Subcutaneous abdominal adipose tissue (tissue), 5 donors: Measurements from ENCODE around the gene UBAP2L.
A peak's percentile ranks its signal among the peaks of the same experiment; 100 is the strongest.
"Not testable (repeated sequence)": the region's sequence is repeated elsewhere in the genome, so short reads cannot be mapped to it uniquely, and the experiment has no call there.

Experiments
- H3K27ac ChIP-seq: one replicate; pipeline ENCODE4 v1.7.0; 2013; ENCODE audit warnings: low read depth, mild to moderate bottlenecking, inconsistent platforms, low read length, moderate library complexity
- H3K27me3 ChIP-seq, 5 donors: one replicate each; pipeline ENCODE4 v1.7.0; 2013; ENCODE audit warnings: low read length in 5 of 5, inconsistent platforms in 1 of 5; ENCODE audit not compliant: control insufficient read depth in 5 of 5, insufficient read depth in 4 of 5
- H3K36me3 ChIP-seq, 5 donors: one replicate each; pipeline ENCODE4 v1.7.0; 2013; ENCODE audit warnings: low read length in 5 of 5; ENCODE audit not compliant: control insufficient read depth in 5 of 5, insufficient read depth in 5 of 5
- H3K4me1 ChIP-seq, 5 donors: one replicate each; pipeline ENCODE4 v1.7.0; 2013; ENCODE audit warnings: low read length in 5 of 5, mild to moderate bottlenecking in 3 of 5, moderate library complexity in 1 of 5; ENCODE audit not compliant: control insufficient read depth in 5 of 5, insufficient read depth in 5 of 5
- H3K4me3 ChIP-seq, 5 donors: one replicate each; pipeline ENCODE4 v1.7.0; 2013; ENCODE audit warnings: low read length in 5 of 5, low read depth in 1 of 5
- H3K9ac ChIP-seq, 5 donors: one replicate each; pipeline ENCODE4 v1.7.0; 2013; ENCODE audit warnings: low read length in 5 of 5, mild to moderate bottlenecking in 4 of 5, moderate library complexity in 3 of 5
- H3K9me3 ChIP-seq, 5 donors: one replicate each; pipeline ENCODE4 v1.7.0; 2013; ENCODE audit warnings: low read length in 5 of 5; ENCODE audit not compliant: control insufficient read depth in 5 of 5
- donor health status: healthy.
- donor health status: healthy.
- donor health status: healthy.
- donor health status: healthy.
- donor health status: healthy.

Gene UBAP2L

DNA sequence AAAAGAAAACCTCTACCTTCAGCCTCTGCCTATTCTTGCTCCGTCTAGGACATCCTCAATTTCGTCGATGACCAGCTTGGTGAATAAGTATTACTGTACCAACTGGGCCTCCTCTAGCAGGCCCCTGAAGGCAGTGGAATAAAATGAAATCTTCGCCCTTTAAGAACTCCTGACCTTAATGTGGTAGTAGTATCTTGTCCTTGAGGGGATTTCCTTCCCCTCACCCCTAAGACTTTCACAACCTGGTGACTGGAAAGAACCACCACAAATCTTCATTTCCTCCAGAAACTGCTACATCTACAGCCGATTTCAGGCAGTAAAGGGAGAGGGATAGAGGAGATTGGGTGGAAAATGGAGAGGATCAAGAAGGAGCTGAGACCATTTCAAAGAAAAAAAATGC is 50.1 kb downstream of the UBAP2L start:
- peaks cover 5 to 22% (median 18%) of the 10 kb centered on the region in 5 donors for H3K4me1 ChIP-seq
- no peak overlapping the region for H3K27ac ChIP-seq
- no peaks in the 10 kb centered on the region for H3K27me3 ChIP-seq
- H3K9ac ChIP-seq, result no peak overlapping the region
- H3K4me3 ChIP-seq, result no peak overlapping the region
- H3K9me3 ChIP-seq, result no peaks in the 10 kb centered on the region
- H3K36me3 ChIP-seq, result peaks cover 17 to 62% (median 53%) of the 10 kb centered on the region in 5 donors

DNA sequence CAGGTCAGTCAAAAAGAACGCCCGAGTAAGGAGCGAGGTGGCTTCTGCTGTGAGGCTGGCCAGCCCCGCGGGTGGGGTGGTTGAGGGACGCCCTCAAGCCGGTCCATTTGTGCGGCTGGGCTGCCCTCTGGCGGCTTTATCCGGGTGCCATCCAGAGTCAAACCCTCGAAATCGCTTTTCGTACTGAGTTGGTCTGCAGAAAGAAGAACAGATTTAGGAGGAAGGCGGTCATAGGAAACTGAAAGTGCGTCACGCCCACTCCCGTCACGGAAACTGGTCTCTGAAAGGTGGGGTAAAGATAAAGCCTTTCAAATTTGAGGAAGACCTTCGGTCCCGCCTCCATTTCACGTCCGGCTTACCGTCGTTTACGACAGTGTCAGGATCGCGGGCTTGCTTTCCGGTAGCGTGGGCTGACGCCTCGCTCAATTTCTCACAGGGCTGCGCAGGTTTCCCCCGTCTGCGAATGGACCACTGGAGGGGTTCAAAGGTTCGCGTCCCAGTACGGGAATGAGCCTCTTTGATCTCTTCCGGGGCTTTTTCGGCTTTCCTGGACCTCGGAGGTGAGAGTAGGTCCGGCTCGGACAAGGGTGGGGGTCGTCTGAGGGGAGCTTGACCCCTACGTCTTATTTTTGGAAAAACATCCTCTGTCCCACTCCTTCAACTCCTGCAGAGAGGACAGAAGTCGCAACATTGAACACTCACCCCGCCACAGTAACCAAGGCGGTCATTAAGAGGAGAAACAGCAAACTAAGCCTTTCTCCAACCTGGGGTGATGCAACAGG is 51.7 kb downstream of the UBAP2L start, which contains the start of gene HAX1:
TSS of gene HAX1 (plus strand) at position 413 of the 782 bp plus-strand sequence. CDS start at position 508, 95 bp downstream.
- H3K36me3 ChIP-seq, result peaks cover 13 to 53% (median 41%) of the 10 kb centered on the region in 5 donors
- peak within 1 kb of the TSS; percentile 86 to 93 (median 91) for H3K9ac ChIP-seq
- H3K4me1 ChIP-seq, result peaks cover 5 to 22% (median 18%) of the 10 kb centered on the region in 5 donors
- H3K9me3 ChIP-seq, result no peaks in the 10 kb centered on the region
- peak within 1 kb of the TSS; percentile 87 for H3K27ac ChIP-seq
- H3K27me3 ChIP-seq, result no peaks in the 10 kb centered on the region
- H3K4me3 ChIP-seq, result peak within 1 kb of the TSS; percentile 87 to 96 (median 93)

DNA sequence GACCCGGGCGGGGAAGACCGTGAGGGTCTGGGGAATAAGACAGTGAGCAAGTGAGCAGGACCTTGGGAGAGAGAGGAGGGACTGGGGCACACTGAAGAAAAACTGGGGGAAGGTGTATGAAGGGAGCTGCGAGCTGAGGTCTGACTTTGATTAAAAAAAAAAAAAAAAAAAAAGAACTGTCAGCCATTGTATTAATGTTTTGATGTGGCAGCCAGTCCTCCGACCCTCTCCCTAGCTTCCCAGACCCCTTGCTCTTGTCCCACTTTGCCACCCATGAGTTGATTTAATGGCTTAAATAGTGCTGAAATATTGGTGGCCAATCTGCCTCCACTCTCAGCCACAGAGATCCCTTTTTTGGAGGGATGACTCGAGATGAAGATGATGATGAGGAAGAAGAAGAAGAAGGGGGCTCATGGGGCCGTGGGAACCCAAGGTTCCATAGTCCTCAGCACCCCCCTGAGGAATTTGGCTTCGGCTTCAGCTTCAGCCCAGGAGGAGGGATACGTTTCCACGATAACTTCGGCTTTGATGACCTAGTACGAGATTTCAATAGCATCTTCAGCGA is 52.3 kb downstream of the UBAP2L start:
- peak overlapping the region; percentile 87 for H3K27ac ChIP-seq
- H3K36me3 ChIP-seq, result peaks cover 13 to 51% (median 41%) of the 10 kb centered on the region in 5 donors
- H3K27me3 ChIP-seq, result no peaks in the 10 kb centered on the region
- peak overlapping the region; percentile 87 to 96 (median 93) for H3K4me3 ChIP-seq
- peaks cover 5 to 22% (median 18%) of the 10 kb centered on the region in 5 donors for H3K4me1 ChIP-seq
- no peaks in the 10 kb centered on the region for H3K9me3 ChIP-seq
- peak overlapping the region; percentile 86 to 93 (median 91) for H3K9ac ChIP-seq

DNA sequence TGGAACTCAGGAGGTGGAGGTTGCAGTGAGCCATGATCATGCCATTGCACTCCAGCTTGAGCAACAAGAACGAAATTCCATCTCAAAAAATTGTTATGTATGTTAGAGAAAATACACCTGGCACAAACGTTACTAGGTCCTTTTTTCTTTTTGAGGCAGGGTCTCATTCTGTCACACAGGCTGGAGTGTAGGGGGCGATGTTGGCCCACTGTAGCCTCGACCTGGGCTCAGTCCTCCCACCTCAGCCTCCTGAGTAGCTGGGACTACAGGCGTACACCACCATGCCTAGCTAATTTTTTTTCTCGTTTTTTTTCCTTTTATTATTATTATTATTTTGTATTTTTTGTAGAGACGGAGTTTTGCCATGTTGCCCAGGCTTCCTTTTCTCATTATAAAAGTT is 56.0 kb downstream of the UBAP2L start:
- Histone ChIP-seq H3K9me3 (no peaks in the 10 kb centered on the region), H3K27me3 (no peaks in the 10 kb centered on the region), H3K4me3 (no peak overlapping the region), H3K27ac (no peak overlapping the region), H3K36me3 (peaks cover 7 to 23% (median 17%) of the 10 kb centered on the region in 5 donors), H3K9ac (no peak overlapping the region), H3K4me1 (peaks cover 5 to 19% (median 18%) of the 10 kb centered on the region in 5 donors)

GRCh38 chr1:154287591-154287990 is 66.8 kb downstream of the UBAP2L start:
- H3K27ac ChIP-seq, H3K9ac ChIP-seq, H3K36me3 ChIP-seq, H3K27me3 ChIP-seq, H3K9me3 ChIP-seq, H3K4me3 ChIP-seq, H3K4me1 ChIP-seq: not testable (repeated sequence)

DNA sequence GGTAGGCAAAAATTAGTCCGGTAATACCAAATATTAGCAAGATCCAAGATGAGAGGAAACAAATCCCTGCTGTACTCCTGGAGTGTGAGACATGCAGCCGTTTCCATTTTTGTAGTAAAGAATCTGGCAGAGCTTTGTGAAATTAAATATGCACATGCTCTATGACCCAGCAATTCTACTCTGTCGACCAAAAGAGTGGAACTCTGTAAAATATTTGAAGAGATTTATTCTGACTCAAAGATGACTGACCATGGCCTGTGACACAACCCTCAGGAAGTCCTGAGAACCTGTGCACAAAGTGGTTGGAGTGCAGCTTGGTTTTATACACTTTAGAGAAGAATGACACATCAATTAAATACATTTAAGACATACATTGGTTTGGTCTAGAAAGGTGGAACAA is 67.9 kb downstream of the UBAP2L start:
- Histone ChIP-seq H3K4me3 (no peak overlapping the region), H3K4me1 (no peaks in the 10 kb centered on the region), H3K27me3 (no peaks in the 10 kb centered on the region), H3K9me3 (peaks cover 0 to 2% (median 0%) of the 10 kb centered on the region in 5 donors), H3K27ac (no peak overlapping the region), H3K9ac (no peak overlapping the region), H3K36me3 (no peaks in the 10 kb centered on the region)

GRCh38 chr1:154290921-154291320 is 70.2 kb downstream of the UBAP2L start:
- H3K9me3 ChIP-seq, result peaks cover 0 to 18% (median 13%) of the 10 kb centered on the region in 5 donors

DNA sequence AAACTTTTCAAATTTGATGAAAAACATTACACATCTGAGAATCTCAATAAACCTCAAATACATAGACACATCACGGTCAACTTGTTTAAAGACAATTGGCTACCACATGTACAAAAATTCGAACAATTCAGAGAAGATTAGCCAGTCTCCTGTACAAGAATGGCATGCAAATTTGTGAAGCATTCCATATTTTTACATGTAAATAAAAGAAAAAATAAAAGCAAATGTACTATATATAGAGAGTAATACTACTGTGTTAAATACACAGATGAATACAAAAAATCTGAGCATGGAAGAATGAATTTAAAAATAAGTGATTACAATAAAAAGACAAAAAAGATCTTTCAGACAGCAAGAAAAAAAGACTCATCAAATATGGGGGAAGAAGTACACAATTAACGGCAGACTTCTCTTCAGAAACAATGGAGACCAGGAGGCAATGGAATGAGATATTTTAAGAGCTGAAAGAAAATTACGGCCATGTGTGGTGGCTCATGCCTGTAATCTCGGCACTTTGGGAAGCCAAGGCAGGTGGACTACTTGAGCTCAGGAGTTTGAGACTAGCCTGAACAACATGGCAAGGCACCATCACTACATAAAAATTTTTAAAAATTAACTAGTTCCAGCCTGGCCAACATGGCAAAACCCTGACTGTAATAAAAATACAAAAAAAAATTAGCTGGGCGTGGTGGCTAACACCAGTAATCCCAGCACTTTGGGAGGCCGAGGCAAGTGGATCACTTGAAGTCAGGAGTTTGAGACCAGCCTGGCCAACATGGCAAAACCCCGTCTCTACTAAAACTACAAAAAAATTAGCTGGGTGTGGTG is 74.9 kb downstream of the UBAP2L start:
- H3K36me3 ChIP-seq, result no peaks in the 10 kb centered on the region
- H3K4me1 ChIP-seq, result no peaks in the 10 kb centered on the region
- no peak overlapping the region for H3K27ac ChIP-seq
- H3K4me3 ChIP-seq, result peak overlapping the region in 1 of 5 donors; percentile 28
- H3K27me3 ChIP-seq, result no peaks in the 10 kb centered on the region
- peaks cover 0 to 18% (median 13%) of the 10 kb centered on the region in 5 donors for H3K9me3 ChIP-seq
- no peak overlapping the region for H3K9ac ChIP-seq

More at GRCh38 chr1:154290921-154291320, 70.2 kb downstream of the UBAP2L start:
- Histone ChIP-seq H3K27me3 (no peaks in the 10 kb centered on the region), H3K27ac (no peak overlapping the region), H3K4me3 (no peak overlapping the region), H3K36me3 (no peaks in the 10 kb centered on the region), H3K4me1 (no peaks in the 10 kb centered on the region), H3K9ac (no peak overlapping the region)

- Histone ChIP-seq H3K4me3 (no peak overlapping the region), H3K4me1 (no peaks in the 10 kb centered on the region), H3K27ac (no peak overlapping the region), H3K9ac (no peak overlapping the region), H3K36me3 (no peaks in the 10 kb centered on the region), H3K27me3 (no peaks in the 10 kb centered on the region), H3K9me3 (no peaks in the 10 kb centered on the region)
These were observed 80.8 kb downstream of the UBAP2L start for GRCh38 chr1:154301582-154301981.
